Activated CD8-positive, alpha-beta memory T cell treated with anti-CD3 and anti-CD28 coated beads for 24 hours (primary cell): ENCODE results near the gene S100A6.
A peak's percentile ranks its signal among the peaks of the same experiment; 100 is the strongest.

Experiments used
- DNase-seq: peaks from one replicate; pipeline ENCODE4 v3.0.0-alpha.2; 2020

S100A6 gene

DNA sequence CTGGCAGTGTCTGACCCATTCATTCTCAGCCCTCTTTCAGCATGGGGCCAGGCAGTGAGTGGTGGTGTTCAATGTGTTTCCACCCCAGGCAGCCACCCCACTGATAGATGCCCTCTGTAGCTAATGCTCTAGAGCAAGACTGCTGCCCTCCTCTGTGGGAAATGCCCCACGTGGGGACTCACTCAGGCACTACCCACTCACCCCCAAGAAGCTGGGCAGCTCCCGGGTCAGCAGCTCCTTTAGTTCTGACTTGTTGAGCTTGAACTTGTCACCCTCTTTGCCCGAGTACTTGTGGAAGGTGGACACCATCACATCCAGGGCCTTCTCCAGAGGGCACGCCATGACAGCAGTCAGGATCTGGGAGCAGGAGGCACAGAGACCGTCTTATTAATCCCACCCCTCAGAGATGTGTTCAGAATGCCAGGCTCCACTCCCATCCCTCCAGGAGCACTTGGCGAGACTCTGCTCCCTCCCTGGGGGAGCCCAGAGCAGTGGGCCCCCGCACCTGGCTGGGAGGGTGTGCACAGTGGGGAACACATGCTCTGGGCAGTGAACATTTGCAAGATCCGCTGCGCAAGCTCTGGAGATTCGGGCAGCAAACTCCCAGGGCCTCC is 8.8 kb upstream of the S100A6 start:
- no peak for DNase-seq

DNA sequence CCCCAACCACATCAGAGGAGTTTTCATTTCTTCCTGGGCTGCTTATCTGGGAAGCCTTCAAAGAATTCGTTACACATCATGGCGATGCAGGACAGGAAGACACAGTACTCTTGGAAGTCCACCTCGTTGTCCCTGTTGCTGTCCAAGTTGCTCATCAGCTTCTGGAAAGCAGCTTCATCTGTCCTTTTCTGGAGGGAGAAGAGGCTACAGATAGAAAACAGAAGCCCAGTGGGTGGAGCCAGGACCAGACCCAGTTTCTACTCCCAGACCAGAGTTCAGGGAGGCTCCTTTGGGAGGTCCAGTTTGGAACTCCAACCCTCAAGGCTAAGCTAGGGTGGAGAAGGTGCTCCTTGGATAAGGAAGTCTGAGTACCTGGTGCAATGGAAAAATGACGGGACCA is 7.9 kb upstream of the S100A6 start:
- no peak for DNase-seq

DNA sequence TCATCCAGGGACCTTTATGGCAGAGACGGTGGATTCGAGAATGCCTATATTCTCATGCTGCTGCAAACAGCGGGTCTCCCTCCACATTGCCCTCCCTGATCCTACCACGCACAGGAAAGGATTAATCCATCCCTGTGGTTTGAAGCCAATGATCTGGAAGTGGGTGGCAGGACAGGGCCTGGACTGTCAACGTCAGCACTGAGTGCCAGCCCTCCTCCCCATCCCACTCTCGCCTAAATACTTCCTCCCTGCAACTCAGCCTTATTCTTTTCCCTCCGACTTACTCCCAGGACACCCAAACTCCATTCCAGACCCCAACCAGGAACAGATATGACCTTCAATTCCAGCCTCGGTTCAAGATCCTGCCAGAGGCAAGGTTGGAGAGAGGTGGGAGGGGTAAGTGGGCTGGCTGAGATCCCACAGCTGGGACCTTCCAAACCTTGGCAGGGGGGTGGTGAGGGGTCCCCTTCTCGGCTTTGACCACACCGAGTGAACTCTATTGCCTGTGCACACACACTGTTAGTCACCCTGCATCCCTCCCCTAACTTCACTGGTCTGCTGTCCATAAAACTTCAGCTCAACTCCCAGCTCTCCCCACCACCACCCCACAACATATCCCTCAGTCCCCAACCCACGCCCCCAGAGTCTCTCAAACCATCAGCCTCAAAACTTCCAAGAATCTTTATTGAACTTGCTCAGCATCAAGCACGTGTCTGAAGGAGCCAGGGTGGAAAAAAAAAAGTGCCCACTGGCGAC is 7.3 kb upstream of the S100A6 start:
- DNase-seq, result no peak

DNA sequence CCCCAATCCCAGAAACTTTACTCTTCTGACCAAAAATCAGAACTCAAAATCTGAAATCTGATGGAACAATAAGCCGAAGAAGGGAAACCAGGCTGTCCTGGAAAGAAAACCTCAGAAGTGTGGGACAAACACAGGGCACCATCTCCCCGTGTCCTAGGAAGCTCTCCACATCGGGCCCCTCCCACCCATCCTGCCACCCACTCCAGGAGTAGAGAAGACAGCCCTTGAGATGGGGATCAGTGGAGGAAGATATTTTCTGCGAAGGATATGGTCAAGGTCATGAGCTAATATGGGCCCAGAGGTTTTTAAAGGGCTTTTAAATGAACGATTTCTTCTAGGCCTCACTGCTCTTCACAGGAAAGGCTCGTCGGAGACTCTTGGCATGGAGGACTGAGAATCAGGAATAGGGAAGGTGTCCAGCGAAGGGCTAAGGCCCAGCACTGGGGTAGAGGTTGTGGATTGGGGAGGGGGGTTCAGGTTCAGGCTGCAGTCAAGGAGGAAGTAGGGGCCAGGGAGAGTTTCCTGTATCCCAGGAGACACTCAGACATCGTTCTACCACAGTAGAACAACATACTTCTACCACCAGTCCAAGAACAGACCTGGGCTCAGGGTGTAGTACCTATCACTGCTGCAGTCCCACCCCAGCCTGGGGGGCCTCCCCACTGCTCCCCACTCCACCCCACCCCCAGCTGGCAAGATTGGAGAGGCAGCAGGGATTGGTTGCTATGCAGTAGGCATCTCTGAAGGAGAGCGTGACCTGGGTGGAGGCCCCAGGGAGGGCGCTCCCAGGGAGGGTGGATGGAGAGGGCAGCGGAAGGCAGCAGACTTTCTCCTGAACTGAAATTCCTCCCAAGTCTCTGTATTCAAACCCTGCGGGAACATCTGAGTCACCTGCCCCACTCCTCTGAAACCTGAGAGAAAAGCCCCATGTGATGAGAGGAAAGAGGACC is 6.1 kb upstream of the S100A6 start:
- DNase-seq, result no peak

DNA sequence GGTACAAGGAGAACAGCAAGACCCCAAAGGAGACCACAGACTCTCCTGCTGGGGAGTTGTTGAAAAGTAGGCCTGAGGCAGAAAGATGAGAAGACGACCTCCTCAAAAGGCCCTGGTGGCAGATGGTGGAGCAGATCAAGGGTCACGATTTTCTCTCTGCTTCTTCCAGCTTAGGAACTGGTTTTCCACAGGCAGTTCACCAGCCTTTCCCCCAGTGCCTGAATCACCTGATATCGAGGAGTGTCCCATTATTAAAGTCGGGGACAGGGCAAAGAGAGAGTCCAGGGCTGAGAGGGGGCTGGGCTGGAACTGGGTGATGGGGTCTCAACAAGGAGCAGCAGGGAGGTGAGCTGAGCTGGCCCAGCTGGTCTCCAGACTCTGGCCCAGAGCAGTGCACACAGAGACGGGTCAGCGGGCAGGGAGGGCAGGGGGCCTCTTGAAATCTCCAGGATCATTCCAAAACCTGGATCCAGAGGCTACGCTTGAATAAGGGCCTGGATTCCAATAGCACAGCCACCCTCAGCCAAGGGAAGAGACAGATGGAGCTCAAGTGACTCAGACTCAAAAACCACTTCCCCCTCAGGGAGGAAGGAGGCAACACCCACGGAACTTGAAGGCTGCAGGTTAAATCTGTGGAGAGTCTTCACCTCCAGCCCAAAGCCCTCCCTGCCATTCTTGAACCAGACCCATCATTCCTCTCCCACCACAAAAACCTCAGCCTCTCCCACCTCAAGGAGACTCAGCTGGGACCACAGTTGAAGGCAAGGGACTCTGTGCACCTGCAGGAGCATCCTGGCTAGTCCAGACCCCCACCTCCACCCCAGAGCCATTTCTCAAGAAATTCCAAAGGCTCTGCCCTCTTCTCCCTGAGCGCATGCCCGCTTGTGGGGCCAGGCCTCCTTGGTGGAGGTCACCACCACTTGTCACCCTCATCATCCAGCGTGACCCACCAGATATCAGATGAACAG is 4.9 kb upstream of the S100A6 start, which contains the start of gene S100A5:
TSS of gene S100A5 (minus strand) at position 541 of the 968 bp plus-strand sequence. CDS start 743 bp downstream, outside the sequence.
- peak; percentile 76 for DNase-seq

DNA sequence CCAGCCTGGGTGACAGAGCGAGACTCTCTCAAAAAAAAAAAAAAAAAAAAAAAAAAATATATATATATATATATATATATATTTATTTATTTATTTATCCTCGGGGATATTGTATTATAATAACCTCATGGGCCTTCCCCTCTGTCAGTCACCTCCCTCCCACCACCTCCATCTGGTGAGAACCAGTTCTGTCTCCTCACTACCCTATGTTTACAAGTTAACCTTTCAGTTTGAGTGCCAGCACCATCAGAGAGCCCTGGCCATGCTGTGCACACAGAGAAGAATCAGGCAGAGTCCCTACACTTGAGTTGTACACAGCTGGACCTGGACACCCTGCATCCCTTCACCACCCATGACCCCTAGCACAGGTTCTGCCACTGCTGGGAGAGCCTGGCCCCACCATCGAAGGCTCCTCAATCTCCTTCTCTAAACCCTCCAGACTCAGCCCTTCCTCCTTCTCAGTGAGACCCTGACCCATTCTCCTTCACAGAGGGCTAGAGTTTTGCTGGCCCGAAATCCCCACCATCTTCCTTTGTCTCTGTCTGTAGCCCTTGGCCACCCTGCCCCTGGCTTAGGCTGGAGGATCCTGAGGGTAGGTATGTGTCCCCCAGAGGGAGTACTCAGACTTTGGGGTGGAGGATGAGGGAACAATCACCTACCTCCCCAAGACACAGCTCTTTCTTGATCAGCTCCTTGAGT is 3.8 kb upstream of the S100A6 start:
- no peak for DNase-seq

DNA sequence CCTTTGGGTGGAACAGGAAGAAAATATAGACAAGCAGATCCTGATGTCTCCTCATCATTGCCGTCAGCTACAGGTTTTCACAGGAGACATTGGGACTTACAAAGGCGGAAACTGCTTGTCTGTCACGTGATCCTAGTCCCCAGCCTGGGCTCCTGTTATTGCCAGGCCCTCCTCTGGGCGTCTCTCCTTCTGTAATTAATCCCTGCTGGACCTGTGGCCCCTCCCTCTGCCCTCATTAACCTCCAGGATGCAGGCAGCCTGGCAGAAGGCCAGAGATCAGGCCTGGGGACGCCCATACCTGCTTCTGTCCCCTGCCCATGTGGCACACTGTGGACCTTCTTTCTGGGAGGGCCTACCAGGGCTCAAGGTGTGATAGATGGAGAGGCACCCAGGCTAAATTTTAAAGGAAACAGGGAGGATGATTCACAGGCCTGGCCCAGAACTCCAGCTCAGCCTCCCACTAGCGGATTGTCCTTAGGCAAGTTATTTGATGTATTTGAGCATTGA is 2.6 kb upstream of the S100A6 start:
- no peak for DNase-seq

DNA sequence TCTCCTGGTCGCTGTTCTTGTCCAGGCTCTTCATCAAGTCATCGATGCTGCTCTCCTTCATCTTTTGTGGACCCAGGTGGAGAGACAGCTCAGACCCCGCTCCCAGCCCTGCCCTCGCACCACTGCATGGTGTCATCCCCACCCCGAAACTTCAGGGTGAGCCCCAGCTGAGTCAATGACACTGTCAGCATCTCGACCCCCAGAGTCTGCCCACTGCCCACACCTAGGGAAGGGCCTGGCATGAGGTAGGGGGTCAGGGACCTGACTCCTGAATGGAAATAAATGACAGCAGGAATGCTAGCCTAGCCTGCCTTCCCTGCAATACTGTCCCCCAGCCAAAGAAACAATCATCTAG is 1.6 kb upstream of the S100A6 start:
- no peak for DNase-seq

DNA sequence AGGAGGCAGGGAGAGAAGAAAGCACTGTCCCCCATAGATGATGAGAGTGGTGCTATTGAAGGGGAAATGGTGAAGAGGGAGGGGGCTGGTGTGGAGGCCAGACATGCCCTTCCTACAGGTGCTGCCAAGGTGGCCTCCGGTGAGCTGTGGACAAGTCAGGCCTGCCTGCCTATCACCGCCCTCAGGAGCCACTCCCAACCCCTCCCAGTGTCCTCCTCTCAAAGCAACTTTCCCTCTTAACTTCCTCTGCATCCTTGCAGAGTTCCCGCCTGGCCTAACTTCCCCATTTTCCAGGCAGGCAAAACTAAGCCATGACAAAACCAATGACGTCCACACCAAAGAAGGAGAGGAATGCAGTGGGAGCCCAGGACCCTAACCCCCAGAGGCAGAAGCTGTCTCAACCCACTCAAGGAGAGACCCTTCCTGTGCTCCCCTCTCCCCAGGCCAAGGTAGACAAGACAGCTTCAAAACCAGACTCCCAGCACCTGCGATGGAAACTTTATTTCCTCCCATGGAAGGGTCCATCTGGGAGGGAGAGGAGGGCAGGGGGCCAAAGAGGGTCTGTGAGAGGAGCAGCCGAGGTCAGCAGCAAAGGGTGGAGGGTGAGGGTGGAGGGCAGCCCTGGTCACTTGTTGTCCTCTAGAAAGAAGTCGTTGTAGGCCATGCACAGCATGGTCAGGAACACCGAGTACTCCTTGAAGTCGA is 1.0 kb upstream of the S100A6 start:
- DNase-seq, result no peak

DNA sequence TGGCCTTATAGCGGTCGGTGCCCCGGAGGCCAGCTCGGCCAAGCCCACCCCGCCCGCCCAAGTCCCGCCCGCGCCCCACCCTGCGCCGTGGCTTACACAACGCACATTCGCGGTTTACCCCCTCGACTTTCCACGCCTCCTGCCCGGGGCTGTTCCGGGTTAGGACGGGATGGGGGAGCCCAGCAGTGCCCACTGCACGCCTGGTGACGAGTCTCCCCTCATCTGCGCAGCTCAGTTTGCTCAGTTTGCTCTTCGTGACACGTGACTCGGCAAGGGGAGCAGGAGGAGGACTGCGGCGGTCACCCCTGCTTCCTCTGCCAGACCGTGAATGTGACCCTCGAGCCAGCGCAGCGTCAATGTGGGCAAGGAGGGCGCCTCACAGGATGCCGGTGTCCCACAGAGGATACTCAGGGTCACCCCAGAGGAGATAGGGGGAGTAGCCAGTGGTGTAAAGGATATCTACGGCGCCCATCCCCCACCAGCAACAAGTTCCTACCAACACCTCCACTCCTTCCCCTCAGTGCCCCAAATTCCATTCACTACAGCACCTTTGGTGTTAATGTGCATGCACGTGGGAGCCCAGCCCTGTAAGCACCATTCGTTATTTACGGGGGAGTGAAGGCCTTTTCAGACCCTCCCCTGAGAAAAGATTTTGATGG is 350 bp upstream of the S100A6 start:
- DNase-seq, result peak; percentile 91

DNA sequence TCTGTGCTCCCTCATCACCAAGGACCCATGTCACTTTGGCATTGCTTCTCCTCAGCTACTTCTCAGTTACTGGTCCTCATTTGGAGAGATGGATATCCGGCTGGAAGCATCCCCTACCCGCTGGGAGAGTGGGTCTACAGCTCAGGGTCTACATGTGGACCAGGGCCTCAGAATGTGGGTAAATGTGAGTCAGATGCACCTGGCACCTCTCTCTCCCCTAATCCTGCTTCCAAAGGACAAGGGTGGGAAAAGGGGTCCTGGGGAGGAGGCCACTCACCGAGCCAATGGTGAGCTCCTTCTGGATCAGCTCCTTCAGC is 908 bp downstream of the S100A6 start:
- DNase-seq, result no peak

DNA sequence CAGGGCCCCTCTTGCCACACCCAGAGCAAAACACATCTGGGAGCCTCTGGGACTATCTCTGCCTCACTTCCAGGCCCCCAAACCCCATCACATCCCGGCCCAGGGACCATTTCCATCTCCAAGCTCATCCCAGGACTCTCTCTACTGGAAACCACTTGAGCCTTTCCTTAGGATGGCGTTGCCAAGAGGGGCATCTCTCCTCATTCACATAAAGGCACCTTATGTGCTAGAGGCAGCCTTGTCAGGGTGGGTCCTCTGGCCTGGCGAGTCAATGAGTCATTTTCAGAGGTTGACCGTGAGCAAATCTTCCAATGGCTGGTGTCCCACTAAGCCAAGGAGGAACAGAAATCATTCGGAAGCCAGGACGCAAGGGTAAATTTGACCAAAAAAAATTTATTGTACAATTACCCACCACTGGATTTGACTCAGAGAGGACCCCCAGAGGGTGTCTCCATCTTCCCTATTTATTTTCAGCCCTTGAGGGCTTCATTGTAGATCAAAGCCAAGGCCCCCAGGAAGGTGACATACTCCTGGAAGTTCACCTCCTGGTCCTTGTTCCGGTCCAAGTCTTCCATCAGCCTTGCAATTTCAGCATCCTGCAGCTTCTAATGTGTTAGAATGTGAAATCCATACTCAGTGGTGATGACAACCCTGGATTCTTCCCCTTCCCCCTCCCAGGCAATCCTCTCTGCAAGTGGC is 1.4 kb downstream of the S100A6 start:
- no peak for DNase-seq

DNA sequence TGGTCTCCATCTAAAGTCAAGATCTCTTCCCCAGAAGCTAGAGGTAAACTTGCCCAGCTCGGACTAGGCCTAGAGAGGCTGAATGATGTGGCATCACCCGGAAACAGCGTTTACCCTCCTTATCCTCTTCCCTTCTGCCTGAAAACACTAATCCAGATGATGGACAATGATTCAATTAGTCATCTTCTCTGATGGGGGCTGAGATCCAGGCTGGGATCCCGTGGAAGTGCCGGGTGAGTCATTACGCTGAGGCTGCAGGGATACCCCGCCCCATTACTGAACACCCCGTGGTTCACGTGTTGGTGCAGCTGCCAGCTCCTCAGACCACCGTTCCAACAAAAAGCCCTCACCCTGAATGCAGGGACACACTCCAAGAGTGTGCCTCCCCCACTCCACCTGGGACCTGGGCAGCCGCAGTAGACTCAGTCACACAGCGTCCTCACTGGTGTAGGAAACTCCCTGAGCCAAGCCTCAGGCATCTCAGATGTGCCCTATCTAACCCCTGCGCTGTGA is 2.0 kb downstream of the S100A6 start:
- no peak for DNase-seq

DNA sequence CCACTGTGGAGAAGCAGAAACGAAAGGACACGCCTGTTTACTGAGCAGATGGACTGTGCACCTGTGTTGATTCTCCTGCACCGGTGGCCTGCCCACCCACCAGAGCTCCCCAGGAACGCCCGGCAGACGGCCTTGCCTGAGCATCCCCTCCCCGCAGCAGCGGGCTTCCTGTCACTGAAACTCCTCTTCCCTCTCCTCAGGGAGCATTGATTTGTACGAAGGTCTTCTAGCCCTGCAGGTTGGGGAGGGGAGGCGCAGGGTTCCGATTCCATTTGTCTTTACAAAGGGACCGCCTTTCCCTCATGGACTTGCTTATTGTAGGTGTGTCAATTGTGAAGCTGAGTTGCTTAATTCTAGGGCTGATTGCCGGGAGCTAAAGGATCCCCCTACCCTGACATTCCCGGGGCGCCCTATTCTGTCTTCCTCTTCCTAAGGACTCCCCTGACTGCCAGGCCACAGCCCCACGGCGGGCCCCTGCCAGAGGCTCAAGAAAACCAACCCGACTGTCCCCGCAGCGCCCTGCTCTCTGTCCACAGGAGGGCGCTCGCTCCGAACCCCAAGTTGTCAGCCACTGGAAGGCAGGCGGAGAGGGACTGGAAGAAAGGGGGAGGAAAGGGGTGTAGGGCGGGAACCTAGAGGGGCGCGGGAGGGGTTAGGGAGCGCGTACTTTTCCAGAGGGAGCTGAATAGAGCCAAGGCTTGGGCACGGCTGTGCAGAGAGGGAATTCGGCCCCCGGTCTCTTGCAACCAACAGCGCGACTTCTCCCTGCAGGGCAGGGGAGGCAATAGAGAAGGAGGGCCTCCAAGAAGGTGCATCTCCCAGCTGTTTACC is 2.8 kb downstream of the S100A6 start:
- DNase-seq, result peak; percentile 88

DNA sequence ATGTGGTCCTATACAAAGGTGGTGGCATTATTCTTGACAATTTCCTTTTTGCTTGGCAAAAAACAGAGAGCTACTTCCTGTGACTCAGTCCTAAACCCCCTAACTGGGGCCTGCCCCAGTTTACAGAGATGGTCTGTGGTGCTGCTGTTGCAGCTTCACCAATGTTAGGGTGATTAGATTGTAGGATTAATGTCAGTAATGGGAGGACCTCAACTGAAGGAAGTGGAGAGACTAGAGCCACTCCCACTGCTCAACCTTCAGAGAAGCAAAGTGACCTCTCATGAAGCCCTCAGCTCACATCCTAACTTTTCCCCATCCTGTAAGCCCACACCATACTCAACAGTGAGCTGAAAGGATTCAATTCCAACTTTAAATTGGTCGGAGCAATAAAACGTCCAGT is 3.6 kb downstream of the S100A6 start:
- no peak for DNase-seq

DNA sequence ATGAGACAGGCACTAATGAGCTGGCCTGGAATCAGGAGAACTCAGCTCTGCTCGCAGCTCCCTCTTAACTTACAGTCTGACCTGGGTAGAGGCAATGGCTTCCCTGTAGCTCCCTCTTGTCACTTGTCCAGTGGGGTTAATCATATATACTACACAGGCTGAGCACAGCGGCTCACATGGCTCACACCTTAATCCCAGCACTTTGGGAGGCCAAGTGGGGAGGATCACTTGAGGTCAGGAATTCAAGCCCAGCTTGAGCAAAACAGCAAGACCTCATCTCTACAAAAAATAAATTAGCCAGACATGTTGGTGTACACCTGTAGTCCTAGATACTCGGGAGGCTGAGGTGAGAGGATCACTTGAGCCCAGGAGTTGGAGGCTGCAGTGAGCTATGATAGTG is 4.2 kb downstream of the S100A6 start:
- DNase-seq, result no peak

DNA sequence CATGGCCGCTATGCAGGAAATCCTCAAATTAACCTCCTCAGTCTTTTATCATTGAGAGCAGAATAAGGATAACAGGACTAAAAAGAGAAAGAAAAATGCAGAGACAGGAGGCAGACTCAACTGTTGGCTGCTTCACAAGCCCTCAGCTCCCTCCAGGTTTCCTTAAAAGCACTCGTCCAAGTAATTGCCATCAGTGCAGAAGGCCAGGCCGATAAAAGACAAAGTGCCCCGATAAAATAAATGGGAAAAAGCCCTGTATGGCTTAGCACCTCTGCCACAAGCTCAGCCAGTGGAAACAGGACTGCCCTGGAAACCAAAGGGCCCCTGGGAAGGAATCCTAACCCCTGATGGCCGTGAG is 8.1 kb downstream of the S100A6 start:
- DNase-seq, result no peak

DNA sequence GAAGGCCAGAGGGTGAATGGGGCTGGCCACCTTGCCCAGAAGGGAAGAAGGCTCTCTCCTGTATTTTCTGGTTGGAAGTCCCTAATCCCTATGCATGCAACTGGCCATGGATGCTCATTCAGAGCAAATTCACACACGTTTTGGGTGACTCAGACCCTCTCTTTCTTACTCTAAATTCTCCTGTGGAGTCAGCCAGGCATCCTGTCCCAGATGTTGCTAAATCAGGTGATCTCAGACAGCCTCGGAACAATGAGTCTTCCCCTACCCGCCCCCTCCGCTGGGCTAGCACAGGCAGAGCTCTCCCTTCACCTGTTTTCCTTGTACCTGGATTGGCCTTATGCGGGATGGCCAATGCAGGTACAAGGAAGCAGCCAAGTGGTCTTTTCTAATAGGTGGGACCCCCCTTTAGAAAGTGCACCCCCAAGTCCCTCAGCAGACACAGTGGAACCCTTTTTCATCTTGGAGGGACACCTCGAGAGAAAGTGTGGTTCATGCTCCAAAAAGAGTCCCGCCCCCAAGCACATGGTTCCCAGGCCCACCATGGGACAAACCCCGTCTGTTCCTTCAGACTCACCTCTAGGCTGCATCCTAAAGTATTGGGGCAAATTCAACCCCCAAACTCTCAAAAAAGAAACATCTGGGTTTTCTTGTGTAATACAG is 8.6 kb downstream of the S100A6 start:
- no peak for DNase-seq
